HCEC 1CT (cell line): Measurements from ENCODE around the gene TMEM89.
A peak's percentile ranks its signal among the peaks of the same experiment; 100 is the strongest.

Source experiments
- DNase-seq: peaks from one replicate; pipeline ENCODE4 v3.0.0-alpha.2; 2017

The TMEM89 gene

GRCh38 chr3:48621461-48621869 lies at the start of gene TMEM89:
Gene TMEM89, minus strand, starts transcription at chr3:48621769. Its CDS starts 13 bp downstream, at chr3:48621756.
- DNase-seq, result no peak

- DNase-seq, result no peak
These were observed 43.4 kb upstream of the TMEM89 start for GRCh38 chr3:48664929-48665328.

GRCh38 chr3:48664313-48664644 lies 42.7 kb upstream of the TMEM89 start:
- DNase-seq, result no peak

- peak; percentile 99 for DNase-seq
These were observed 42.1 kb upstream of the TMEM89 start for GRCh38 chr3:48663489-48664312.

GRCh38 chr3:48662753-48663488 lies 41.4 kb upstream of the TMEM89 start, which contains the start of gene CELSR3:
Gene CELSR3, minus strand, starts transcription at chr3:48662886. Its CDS starts 252 bp downstream, at chr3:48662634.
- peak; percentile 85 for DNase-seq

- no peak for DNase-seq
These were observed 40.7 kb upstream of the TMEM89 start for GRCh38 chr3:48662145-48662752.

GRCh38 chr3:48661501-48662144 lies 40.1 kb upstream of the TMEM89 start:
- no peak for DNase-seq

- DNase-seq, result no peak
These were observed 39.3 kb upstream of the TMEM89 start for GRCh38 chr3:48660800-48661400.

- no peak for DNase-seq
These were observed 35.3 kb upstream of the TMEM89 start for GRCh38 chr3:48656841-48657281.

- peak; percentile 30 for DNase-seq
These were observed 34.7 kb upstream of the TMEM89 start for GRCh38 chr3:48656061-48656840.

- DNase-seq, result no peak
These were observed 34.0 kb upstream of the TMEM89 start for GRCh38 chr3:48655606-48656005.

GRCh38 chr3:48655063-48655462 lies 33.5 kb upstream of the TMEM89 start:
- DNase-seq, result no peak

- no peak for DNase-seq
These were observed 31.6 kb upstream of the TMEM89 start for GRCh38 chr3:48652923-48653715.

- DNase-seq, result no peak
These were observed 30.2 kb upstream of the TMEM89 start for GRCh38 chr3:48651771-48652170.

GRCh38 chr3:48650723-48651122 lies 29.2 kb upstream of the TMEM89 start:
- no peak for DNase-seq

- no peak for DNase-seq
These were observed 26.8 kb upstream of the TMEM89 start for GRCh38 chr3:48648188-48648850.

GRCh38 chr3:48647714-48648113 lies 26.1 kb upstream of the TMEM89 start:
- DNase-seq, result no peak

- no peak for DNase-seq
These were observed 23.6 kb upstream of the TMEM89 start for GRCh38 chr3:48644898-48645760.

GRCh38 chr3:48642605-48643004 lies 21.0 kb upstream of the TMEM89 start:
- DNase-seq, result no peak
